Measurements from ENCODE around the gene SERPINB3. TPM values are rescaled to one million over a fixed set of nuclear protein-coding genes. Genes with fewer than 3 reads are reported as not detected.

SERPINB3 gene
- under 0.01 TPM in 1 of 2 replicates, not detected in the other for total RNA-seq

DNA sequence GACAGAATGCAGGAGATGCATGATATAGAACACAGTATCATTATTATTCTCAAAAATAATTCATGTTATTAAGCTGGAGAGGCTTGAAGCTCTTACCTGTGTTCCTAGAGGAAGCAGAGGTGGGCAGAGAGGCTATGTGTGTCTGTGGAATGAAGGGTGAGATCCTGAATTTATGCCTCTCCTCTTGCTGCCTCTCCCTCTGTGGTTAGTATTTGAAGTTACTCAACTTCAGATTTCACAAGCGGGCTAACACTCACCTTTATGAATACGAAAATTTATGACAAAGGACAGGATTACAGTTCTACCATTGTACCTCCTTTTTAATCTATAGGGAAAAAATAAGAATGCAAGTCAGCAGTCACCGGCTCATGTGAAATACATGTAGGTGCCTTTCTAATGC is at the start of gene SERPINB3:
SERPINB3 (minus strand) TSS at position 144 of the 400 bp plus-strand sequence. CDS start 677 bp downstream, outside the sequence.

DNA sequence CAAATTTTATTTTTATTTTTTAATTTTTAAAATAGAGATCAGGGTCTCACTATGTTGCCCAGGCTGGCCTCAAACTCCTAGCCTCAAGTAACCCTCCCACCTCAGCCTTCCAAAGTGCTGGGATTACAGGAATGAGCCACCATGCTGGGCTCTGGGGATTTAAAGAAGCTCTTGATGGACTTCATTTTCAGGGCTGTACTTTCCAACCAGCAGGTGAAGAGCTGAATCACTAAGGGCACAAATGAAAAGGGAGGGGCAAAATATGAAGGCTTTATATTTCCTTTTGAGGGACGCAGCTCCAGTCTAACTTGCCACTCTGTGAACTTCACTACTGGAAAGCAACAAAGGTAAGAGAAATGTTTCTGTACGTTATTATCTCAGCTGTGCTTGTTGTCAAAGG is 41.0 kb upstream of the SERPINB3 start, which contains the start of gene SERPINB11:
SERPINB11 (plus strand) TSS at position 301 of the 400 bp plus-strand sequence. CDS start 7,234 bp downstream, outside the sequence.

DNA sequence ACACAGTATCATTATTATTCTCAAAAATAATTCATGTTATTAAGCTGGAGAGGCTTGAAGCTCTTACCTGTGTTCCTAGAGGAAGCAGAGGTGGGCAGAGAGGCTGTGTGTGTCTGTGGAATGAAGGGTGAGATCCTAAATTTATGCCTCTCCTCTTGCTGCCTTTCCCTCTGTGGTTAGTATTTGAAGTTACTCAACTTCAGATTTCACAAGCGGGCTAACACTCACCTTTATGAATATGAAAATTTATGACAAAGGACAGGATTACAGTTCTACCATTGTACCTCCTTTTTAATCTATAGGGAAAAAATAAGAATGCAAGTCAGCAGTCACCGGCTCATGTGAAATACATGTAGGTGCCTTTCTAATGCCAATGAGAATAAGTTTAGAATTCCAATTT is 17.6 kb downstream of the SERPINB3 start, which contains the start of gene SERPINB4:
SERPINB4 (minus strand) TSS at position 115 of the 400 bp plus-strand sequence. CDS start 679 bp downstream, outside the sequence.

Other genes starting within 250 kb of the SERPINB3 start
- gene VPS4B, start 239.4 kb downstream of the SERPINB3 start, total RNA-seq = 25.7 and 36.1 TPM in 2 replicates
- gene SERPINB5, start 184.9 kb downstream of the SERPINB3 start, total RNA-seq = 1.0 and 1.8 TPM in 2 replicates
- gene SERPINB12, start 119.5 kb downstream of the SERPINB3 start, total RNA-seq = not detected in 2 replicates
- not detected in 2 replicates for gene SERPINB13, start 74.5 kb downstream of the SERPINB3 start, total RNA-seq
- gene SERPINB4, start 17.6 kb downstream of the SERPINB3 start, total RNA-seq = 0.64 TPM in 1 of 2 replicates, not detected in the other
- not detected in 2 replicates for gene SERPINB11, start 41.1 kb upstream of the SERPINB3 start, total RNA-seq
- gene SERPINB7, start 113.5 kb upstream of the SERPINB3 start, total RNA-seq = 0.91 TPM in 1 of 2 replicates, not detected in the other
- 1.4 and 19.1 TPM in 2 replicates for gene SERPINB2, start 225.8 kb upstream of the SERPINB3 start, total RNA-seq
- not detected in 2 replicates for gene SERPINB10, start 246.1 kb upstream of the SERPINB3 start, total RNA-seq